C4-2B (cell line): ENCODE measurements around the gene BSND.

Source experiments
- H3K27ac ChIP-seq: fragments of 450-650 bp; 2 replicates; pipeline ENCODE4 v1.5.1; 2017
- ZFX ChIP-seq: fragments of 450-650 bp; IDR thresholded peaks from 2 replicates; pipeline ENCODE4 v1.6.1; 2017
- TF ChIP-seq, protein P1 (sequence below): fragments of 450-650 bp; conservative IDR thresholded peaks from 2 replicates; pipeline ENCODE4 v1.5.1; 2017; ENCODE audit warnings: mild to moderate bottlenecking

Gene BSND

DNA sequence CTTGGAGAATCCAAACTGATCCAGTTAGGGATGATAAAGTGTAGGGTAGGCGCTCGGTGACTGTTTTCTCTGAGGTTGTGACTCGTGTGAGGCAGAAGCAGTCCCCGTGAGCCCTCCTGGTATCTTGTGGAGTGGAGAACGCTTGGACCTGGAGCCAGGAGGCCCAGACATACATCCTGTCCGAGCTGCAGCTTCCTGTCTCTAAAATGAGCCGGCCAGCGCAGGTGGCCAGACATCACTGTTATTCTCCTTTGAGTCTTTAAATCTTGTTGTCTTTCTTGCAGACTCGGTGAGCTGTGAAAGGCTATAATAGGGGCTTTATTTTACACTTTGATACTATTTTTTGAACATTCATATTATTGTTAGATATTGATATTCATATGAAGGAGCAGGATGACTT lies 52.9 kb downstream of the BSND start:
- no peak for TF ChIP-seq ZFX
- TF ChIP-seq, protein P1, sequence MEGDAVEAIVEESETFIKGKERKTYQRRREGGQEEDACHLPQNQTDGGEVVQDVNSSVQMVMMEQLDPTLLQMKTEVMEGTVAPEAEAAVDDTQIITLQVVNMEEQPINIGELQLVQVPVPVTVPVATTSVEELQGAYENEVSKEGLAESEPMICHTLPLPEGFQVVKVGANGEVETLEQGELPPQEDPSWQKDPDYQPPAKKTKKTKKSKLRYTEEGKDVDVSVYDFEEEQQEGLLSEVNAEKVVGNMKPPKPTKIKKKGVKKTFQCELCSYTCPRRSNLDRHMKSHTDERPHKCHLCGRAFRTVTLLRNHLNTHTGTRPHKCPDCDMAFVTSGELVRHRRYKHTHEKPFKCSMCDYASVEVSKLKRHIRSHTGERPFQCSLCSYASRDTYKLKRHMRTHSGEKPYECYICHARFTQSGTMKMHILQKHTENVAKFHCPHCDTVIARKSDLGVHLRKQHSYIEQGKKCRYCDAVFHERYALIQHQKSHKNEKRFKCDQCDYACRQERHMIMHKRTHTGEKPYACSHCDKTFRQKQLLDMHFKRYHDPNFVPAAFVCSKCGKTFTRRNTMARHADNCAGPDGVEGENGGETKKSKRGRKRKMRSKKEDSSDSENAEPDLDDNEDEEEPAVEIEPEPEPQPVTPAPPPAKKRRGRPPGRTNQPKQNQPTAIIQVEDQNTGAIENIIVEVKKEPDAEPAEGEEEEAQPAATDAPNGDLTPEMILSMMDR: no peak
- H3K27ac ChIP-seq: no peak overlapping the region; the same call in 1 of the 2 replicates

DNA sequence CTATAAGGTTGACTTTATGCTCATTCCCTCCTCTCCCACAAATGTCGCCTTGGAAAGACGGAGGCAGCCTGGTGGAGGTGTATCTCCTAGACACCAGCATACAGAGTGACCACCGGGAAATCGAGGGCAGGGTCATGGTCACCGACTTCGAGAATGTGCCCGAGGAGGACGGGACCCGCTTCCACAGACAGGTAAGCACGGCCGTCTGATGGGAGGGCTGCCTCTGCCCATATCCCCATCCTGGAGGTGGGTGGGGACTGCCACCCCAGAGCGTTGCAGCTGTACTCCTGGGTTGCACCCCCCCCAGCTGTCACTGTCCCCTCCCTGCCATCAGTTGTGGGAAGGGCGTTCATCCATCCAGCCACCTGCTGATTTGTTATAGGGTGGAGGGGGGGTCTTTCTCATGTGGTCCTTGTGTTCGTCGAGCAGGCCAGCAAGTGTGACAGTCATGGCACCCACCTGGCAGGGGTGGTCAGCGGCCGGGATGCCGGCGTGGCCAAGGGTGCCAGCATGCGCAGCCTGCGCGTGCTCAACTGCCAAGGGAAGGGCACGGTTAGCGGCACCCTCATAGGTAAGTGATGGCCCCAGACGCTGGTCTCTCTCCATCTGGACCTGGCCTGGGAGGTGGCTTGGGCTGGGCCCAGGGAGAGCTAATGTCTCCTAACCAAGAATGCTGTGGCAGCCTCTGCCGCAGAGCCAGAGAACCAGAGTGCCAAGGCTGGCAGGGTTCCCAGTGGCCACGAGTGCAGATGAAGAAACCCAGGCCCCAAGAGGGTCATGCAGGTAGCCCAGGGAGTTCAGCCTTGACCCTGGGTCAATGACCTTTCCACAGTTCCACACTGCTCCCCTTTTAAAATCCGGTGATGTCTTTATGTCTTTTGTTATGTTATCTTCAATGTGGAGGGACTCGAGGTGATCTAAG lies 53.7 kb downstream of the BSND start:
- TF ChIP-seq, protein P1: no peak
- no peak for TF ChIP-seq ZFX
- no peak overlapping the region for H3K27ac ChIP-seq

- H3K27ac ChIP-seq: no peak overlapping the region
- TF ChIP-seq, protein P1: no peak
- TF ChIP-seq ZFX: no peak
Observed at GRCh38 chr1:55053265-55053954, 54.7 kb downstream of the BSND start.

- no peak overlapping the region for H3K27ac ChIP-seq
- TF ChIP-seq ZFX: no peak
- TF ChIP-seq, protein P1: no peak
Observed at GRCh38 chr1:55054396-55054795, 55.7 kb downstream of the BSND start.

- TF ChIP-seq, protein P1: no peak
- TF ChIP-seq ZFX: no peak
Observed at GRCh38 chr1:55055084-55055882, 56.5 kb downstream of the BSND start.

GRCh38 chr1:55055951-55056631 lies 57.4 kb downstream of the BSND start:
- no peak overlapping the region for H3K27ac ChIP-seq
- TF ChIP-seq, protein P1: no peak
- TF ChIP-seq ZFX: no peak

More at GRCh38 chr1:55055084-55055882, 56.5 kb downstream of the BSND start:
- no peak overlapping the region for H3K27ac ChIP-seq
